DND-41 (cell line): ENCODE data around the gene TNKS2.

Source experiments
- CTCF ChIP-seq: IDR thresholded peaks from 2 replicates; pipeline ENCODE4 v1.5.1; 2012; ENCODE audit warnings: borderline replicate concordance, low read length, moderate library complexity, mild to moderate bottlenecking; ENCODE audit not compliant: poor library complexity, severe bottlenecking; ENCODE audit errors: extremely low read depth
- EZH2 ChIP-seq: IDR thresholded peaks from 3 replicates; pipeline ENCODE4 v1.6.1; 2012; ENCODE audit warnings: borderline replicate concordance, low read depth, mild to moderate bottlenecking, moderate library complexity, low read length, inconsistent platforms; ENCODE audit not compliant: severe bottlenecking

GRCh38 chr10:91880310-91880709 lies 82.1 kb downstream of the TNKS2 start:
- no peak for TF ChIP-seq CTCF
- no peak for TF ChIP-seq EZH2
